ENCODE results near the gene DYNC1H1.

Gene DYNC1H1

GRCh38 chr14:102020058-102020971 lies 55.9 kb downstream of the DYNC1H1 start:
- ChIA-PET POLR2A (no interaction called here), CTCF (interaction anchor here (0.5 to 0.6 kb wide), 2 partner anchors 28 to 110 kb away, joined by 3 read pairs; no protein-coding TSS in a partner anchor)
- Histone ChIP-seq H3K36me3 (ENCODE audit: control insufficient read depth in 2 of 2, insufficient read depth in 1 of 2, low read length in 2 of 2) (peaks cover 69 to 90% of the 10 kb centered on the region in 2 experiments), H3K27ac (ENCODE audit: extremely low read depth, low read depth, low read length) (no peak overlapping the region), H3K9me3 (ENCODE audit: control insufficient read depth, insufficient read depth, low read depth, low read length) (no peaks in the 10 kb centered on the region), H3K4me1 (ENCODE audit: control insufficient read depth, insufficient read depth, low read length) (no peaks in the 10 kb centered on the region), H3K4me3 (ENCODE audit: low read depth, low read length) (no peak overlapping the region)
- TF ChIP-seq ZNF626 (tag by site-specific recombination; IDR thresholded peaks at IDR 0.05) (no peak), ZBTB11 (tag by site-specific recombination; conservative IDR thresholded peaks at IDR 0.05; ENCODE audit: low read depth) (no peak), ZNF404 (tag by site-specific recombination; IDR thresholded peaks at IDR 0.05) (no peak), ZNF174 (tag by site-specific recombination; IDR thresholded peaks at IDR 0.05) (no peak), ZNF146 (tag by site-specific recombination; IDR thresholded peaks at IDR 0.05) (no peak), AEBP2 (tag by site-specific recombination; IDR thresholded peaks at IDR 0.05; ENCODE audit: borderline replicate concordance) (no peak), ZFP41 (tag by site-specific recombination; IDR thresholded peaks at IDR 0.05; ENCODE audit: borderline replicate concordance) (no peak), ZNF155 (tag by site-specific recombination; IDR thresholded peaks at IDR 0.05) (no peak), OSR2 (tag by site-specific recombination; IDR thresholded peaks at IDR 0.05) (no peak), ZNF175 (tag by site-specific recombination; IDR thresholded peaks at IDR 0.05) (no peak), ZNF785 (tag by site-specific recombination; IDR thresholded peaks at IDR 0.05) (no peak), ZNF391 (tag by site-specific recombination; IDR thresholded peaks at IDR 0.05; ENCODE audit: borderline replicate concordance, low read depth) (no peak), ZNF792 (tag by site-specific recombination; IDR thresholded peaks at IDR 0.05) (no peak), ZNF121 (tag by site-specific recombination; IDR thresholded peaks at IDR 0.05) (no peak), ZNF777 (tag by site-specific recombination; IDR thresholded peaks at IDR 0.05; ENCODE audit: borderline replicate concordance) (no peak), ZNF423 (tag by site-specific recombination; IDR thresholded peaks at IDR 0.05) (no peak), ZNF19 (tag by site-specific recombination; IDR thresholded peaks at IDR 0.05; ENCODE audit: low read depth) (no peak), ZNF2 (tag by site-specific recombination; IDR thresholded peaks at IDR 0.05) (no peak), ZBTB1 (tag by site-specific recombination; IDR thresholded peaks at IDR 0.05) (no peak), ZFP69B (tag by site-specific recombination; IDR thresholded peaks at IDR 0.05) (no peak)

GRCh38 chr14:102026934-102027333 lies 62.6 kb downstream of the DYNC1H1 start:
- Histone ChIP-seq H3K4me3 (ENCODE audit: low read depth, low read length) (no peak overlapping the region), H3K36me3 (ENCODE audit: control insufficient read depth in 2 of 2, insufficient read depth in 1 of 2, low read length in 2 of 2) (peaks cover 82 to 91% of the 10 kb centered on the region in 2 experiments), H3K4me1 (ENCODE audit: control insufficient read depth, insufficient read depth, low read length) (no peaks in the 10 kb centered on the region), H3K9me3 (ENCODE audit: control insufficient read depth, insufficient read depth, low read depth, low read length) (no peaks in the 10 kb centered on the region), H3K27ac (ENCODE audit: extremely low read depth, low read depth, low read length) (0 out of 2 replicates have a peak overlapping the region, but pooled peaks have one; percentile 17)
- CTCF ChIA-PET = interaction anchor here (0.6 to 0.7 kb wide), 2 partner anchors 19 to 70 kb away, joined by 3 to 4 read pairs; no protein-coding TSS in a partner anchor
- POLR2A ChIA-PET = no interaction called here
- TF ChIP-seq ZNF112 (tag by site-specific recombination; IDR thresholded peaks at IDR 0.05) (no peak), PRDM10 (tag by site-specific recombination; IDR thresholded peaks at IDR 0.05) (no peak), ZEB2 (tag by site-specific recombination; IDR thresholded peaks at IDR 0.05) (no peak), ZNF221 (tag by site-specific recombination; IDR thresholded peaks at IDR 0.05; ENCODE audit: borderline replicate concordance) (no peak), ZBTB26 (tag by site-specific recombination; optimal IDR thresholded peaks at IDR 0.05) (no peak)
